Common myeloid progenitor, CD34-positive (primary cell): ENCODE measurements around the gene AKT3.

Experiments
- CTCF ChIA-PET: fragments of 350-600 bp; sonication (Branson Sonifier 250); formaldehyde crosslinking; loops from one replicate; lab custom pipeline; 2021; ENCODE audit warnings: antibody characterized with exemption; lab: Charles Lee
- POLR2A ChIA-PET: fragments of 350-600 bp; sonication (Branson Sonifier 250); formaldehyde crosslinking; loops from one replicate; lab custom pipeline; 2021; ENCODE audit warnings: antibody characterized with exemption; lab: Charles Lee
- DNase-seq, 3 donors: peaks; one replicate each; pipeline versions ENCODE4 v3.0.0 to v3.0.0-alpha.2; 2013
- H3K27ac ChIP-seq, 2 experiments: 1 replicate in 1 of 2; 2 replicates in 1 of 2; pipeline ENCODE4 v1.7.0; 2013; ENCODE audit warnings: inconsistent platforms in 2 of 2, low read length in 2 of 2, mild to moderate bottlenecking in 2 of 2, low read depth in 1 of 2, moderate library complexity in 1 of 2; ENCODE audit not compliant: severe bottlenecking in 2 of 2, insufficient read depth in 1 of 2, poor library complexity in 1 of 2
- H3K27me3 ChIP-seq, 5 experiments: replicated peaks in 2 of 5; 1 replicate in 3 of 5; 2 replicates in 2 of 5; pipeline versions ENCODE4 v1.6.1 to v1.7.0; 2013; ENCODE audit warnings: low read length in 4 of 5, mild to moderate bottlenecking in 2 of 5, moderate library complexity in 2 of 5, inconsistent platforms in 1 of 5; ENCODE audit not compliant: insufficient read depth in 5 of 5, control insufficient read depth in 4 of 5
- H3K36me3 ChIP-seq, 4 experiments: 1 replicate in 2 of 4; 2 replicates in 2 of 4; pipeline versions ENCODE4 v1.6.1 to v1.7.0; 2013; ENCODE audit warnings: low read length in 3 of 4, control low read depth in 1 of 4, mild to moderate bottlenecking in 1 of 4; ENCODE audit not compliant: control insufficient read depth in 4 of 4, insufficient read depth in 4 of 4
- H3K4me1 ChIP-seq, 4 experiments: 1 replicate in 3 of 4; 2 replicates in 1 of 4; pipeline versions ENCODE4 v1.6.1 to v1.7.1; 2013; ENCODE audit warnings: low read length in 3 of 4, mild to moderate bottlenecking in 3 of 4, control low read depth in 1 of 4, inconsistent platforms in 1 of 4, moderate library complexity in 1 of 4; ENCODE audit not compliant: control insufficient read depth in 4 of 4, insufficient read depth in 4 of 4; ENCODE audit errors: control extremely low read depth in 1 of 4
- H3K4me3 ChIP-seq, 7 experiments: 1 replicate in 4 of 7; 2 replicates in 3 of 7; pipeline versions ENCODE4 v1.5.1 to v1.7.0; 2013; ENCODE audit warnings: mild to moderate bottlenecking in 7 of 7, low read length in 6 of 7, moderate library complexity in 6 of 7, inconsistent platforms in 2 of 7, low read depth in 2 of 7, control low read depth in 1 of 7; ENCODE audit not compliant: insufficient read depth in 4 of 7, control insufficient read depth in 1 of 7; ENCODE audit errors: extremely low read depth in 1 of 7
- H3K9me3 ChIP-seq, 5 experiments: 1 replicate in 4 of 5; 2 replicates in 1 of 5; pipeline versions ENCODE4 v1.6.1 to v1.7.1; 2013; ENCODE audit warnings: low read length in 4 of 5, mild to moderate bottlenecking in 2 of 5, inconsistent platforms in 1 of 5, low read depth in 1 of 5, moderate library complexity in 1 of 5; ENCODE audit not compliant: control insufficient read depth in 4 of 5, insufficient read depth in 2 of 5; ENCODE audit errors: control extremely low read depth in 1 of 5
- WGBS: methylation state at CpG from one replicate; pipeline ENCODE4 v1.1.5; 2013; ENCODE audit not compliant: insufficient coverage; 5-methylcytosine and 5-hydroxymethylcytosine counted together

The AKT3 gene

GRCh38 chr1:243802736-243803135, 47.3 kb downstream of the AKT3 start:
- CTCF ChIA-PET: no interaction called here
- Histone ChIP-seq H3K9me3 (peaks cover 0 to 9% (median 4%) of the 10 kb centered on the region in 5 experiments), H3K27me3 (no peaks in the 10 kb centered on the region), H3K36me3 (peaks cover 0 to 6% (median 0%) of the 10 kb centered on the region in 4 experiments), H3K27ac (no peak overlapping the region), H3K4me3 (no peak overlapping the region), H3K4me1 (peaks cover 0 to 5% (median 0%) of the 10 kb centered on the region in 4 experiments)
- WGBS: 100% methylated on average over 1 of the region's 3 CpGs
- POLR2A ChIA-PET: interaction anchor here (0.7 kb wide), 1 partner anchor 18 kb away, joined by 3 read pairs; no protein-coding TSS in a partner anchor
- no peak for DNase-seq

GRCh38 chr1:243801378-243801777, 48.7 kb downstream of the AKT3 start:
- ChIA-PET CTCF (interaction anchor here (2.4 kb wide), 1 partner anchor 14 kb away, joined by 6 read pairs; no protein-coding TSS in a partner anchor), POLR2A (no interaction called here)
- H3K4me1 ChIP-seq: peaks cover 0 to 5% (median 0%) of the 10 kb centered on the region in 4 experiments
- whole genome bisulfite sequencing: no CpG with 5 or more reads among the region's 1 CpG
- no peaks in the 10 kb centered on the region for H3K9me3 ChIP-seq
- H3K4me3 ChIP-seq: no peak overlapping the region
- no peaks in the 10 kb centered on the region for H3K27me3 ChIP-seq
- H3K36me3 ChIP-seq: peaks cover 0 to 3% (median 1%) of the 10 kb centered on the region in 4 experiments
- no peak for DNase-seq
- H3K27ac ChIP-seq: no peak overlapping the region

GRCh38 chr1:243799908-243800307, 50.1 kb downstream of the AKT3 start:
- Histone ChIP-seq H3K9me3 (no peaks in the 10 kb centered on the region), H3K27ac (no peak overlapping the region), H3K4me1 (peaks cover 0 to 5% (median 0%) of the 10 kb centered on the region in 4 experiments), H3K27me3 (no peaks in the 10 kb centered on the region), H3K4me3 (no peak overlapping the region), H3K36me3 (peaks cover 0 to 7% (median 2%) of the 10 kb centered on the region in 4 experiments)
- POLR2A ChIA-PET: no interaction called here
- no peak for DNase-seq
- CTCF ChIA-PET: interaction anchor here (1.1 to 2.4 kb wide), 2 partner anchors 10 to 13 kb away, joined by 4 to 6 read pairs; no protein-coding TSS in a partner anchor

GRCh38 chr1:243798726-243799125, 51.3 kb downstream of the AKT3 start:
- CTCF ChIA-PET: no interaction called here
- H3K27ac ChIP-seq: no peak overlapping the region
- POLR2A ChIA-PET: interaction anchor here (1.4 kb wide), 1 partner anchor 9 kb away, joined by 3 read pairs; no protein-coding TSS in a partner anchor
- no peak for DNase-seq
- peaks cover 0 to 7% (median 2%) of the 10 kb centered on the region in 4 experiments for H3K36me3 ChIP-seq
- H3K4me1 ChIP-seq: peaks cover 0 to 5% (median 0%) of the 10 kb centered on the region in 4 experiments
- no peaks in the 10 kb centered on the region for H3K27me3 ChIP-seq
- 100% methylated on average over 1 of the region's 2 CpGs for WGBS
- H3K4me3 ChIP-seq: no peak overlapping the region
- no peaks in the 10 kb centered on the region for H3K9me3 ChIP-seq

DNA sequence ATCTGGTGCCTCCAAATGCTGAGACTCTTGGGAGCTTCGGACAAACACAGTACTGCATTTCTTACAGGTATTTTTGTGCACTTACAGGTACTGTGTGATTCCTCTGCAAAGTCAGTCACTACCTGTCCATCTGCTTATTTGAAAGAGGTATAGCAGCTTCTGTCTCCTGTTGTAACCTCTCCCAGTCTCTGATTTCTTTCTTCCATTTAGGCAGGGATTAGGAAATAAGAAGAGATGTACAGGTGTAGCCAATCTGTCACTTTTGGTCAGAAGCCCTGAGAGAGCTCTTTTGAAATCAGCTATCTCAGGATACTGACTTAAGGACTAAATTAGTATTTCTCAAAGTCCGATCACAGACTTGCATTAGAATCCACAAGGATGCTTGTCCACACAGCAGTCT, 54.0 kb downstream of the AKT3 start:
- Histone ChIP-seq H3K27ac (no peak overlapping the region), H3K4me1 (peaks cover 0 to 5% (median 0%) of the 10 kb centered on the region in 4 experiments), H3K9me3 (no peaks in the 10 kb centered on the region), H3K27me3 (no peaks in the 10 kb centered on the region), H3K36me3 (peaks cover 0 to 7% (median 2%) of the 10 kb centered on the region in 4 experiments), H3K4me3 (no peak overlapping the region)
- ChIA-PET POLR2A (no interaction called here), CTCF (interaction anchor here (0.6 to 1.0 kb wide), 3 partner anchors 13 to 123 kb away, joined by 3 to 4 read pairs (median 3); no protein-coding TSS in a partner anchor)
- WGBS: 100% methylated on average over 2 of the region's 2 CpGs
- DNase-seq: no peak

GRCh38 chr1:243793298-243793697, 56.7 kb downstream of the AKT3 start:
- no peak for DNase-seq
- Histone ChIP-seq H3K27ac (no peak overlapping the region), H3K4me1 (no peaks in the 10 kb centered on the region), H3K36me3 (peaks cover 0 to 7% (median 2%) of the 10 kb centered on the region in 4 experiments), H3K9me3 (no peaks in the 10 kb centered on the region), H3K27me3 (no peaks in the 10 kb centered on the region), H3K4me3 (no peak overlapping the region)
- ChIA-PET CTCF (interaction anchor here (1.3 kb wide), 1 partner anchor 124 kb away, joined by 3 read pairs; no protein-coding TSS in a partner anchor), POLR2A (no interaction called here)
- WGBS: no CpG with 5 or more reads among the region's 2 CpGs

DNA sequence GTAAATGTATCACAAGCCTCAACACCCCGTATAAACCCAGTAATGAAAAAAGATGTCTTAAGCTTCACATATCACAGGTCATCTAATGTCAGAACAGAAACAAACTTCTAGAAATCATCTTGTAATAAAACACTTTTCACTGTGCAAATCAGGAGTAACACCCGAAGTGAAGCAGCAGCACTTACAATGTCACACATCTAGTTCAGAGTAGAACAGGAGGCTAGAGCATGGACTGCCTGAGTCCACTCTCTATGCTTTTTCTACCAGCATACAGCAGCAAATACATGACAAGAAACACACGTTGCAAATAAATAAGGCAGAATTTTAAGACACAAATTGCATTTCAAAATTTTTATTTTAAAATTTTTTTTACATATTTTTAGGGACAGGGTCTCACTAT, 57.2 kb downstream of the AKT3 start:
- Histone ChIP-seq H3K9me3 (no peaks in the 10 kb centered on the region), H3K4me1 (no peaks in the 10 kb centered on the region), H3K27me3 (no peaks in the 10 kb centered on the region), H3K27ac (no peak overlapping the region), H3K4me3 (no peak overlapping the region), H3K36me3 (peaks cover 0 to 7% (median 2%) of the 10 kb centered on the region in 4 experiments)
- ChIA-PET POLR2A (interaction anchor here (1.2 kb wide), 1 partner anchor 19 kb away, joined by 3 read pairs; no protein-coding TSS in a partner anchor), CTCF (interaction anchor here (1.3 kb wide), 1 partner anchor 125 kb away, joined by 3 read pairs; no protein-coding TSS in a partner anchor)
- no CpG with 5 or more reads among the region's 3 CpGs for WGBS
- DNase-seq: no peak
